GM10266 (cell line): ENCODE measurements around the gene TMPRSS13.

Experiments used
- DNase-seq: peaks from one replicate; pipeline ENCODE4 v3.0.0; 2012; ENCODE audit errors: extremely low spot score
- CTCF ChIP-seq: IDR thresholded peaks from 2 replicates; pipeline ENCODE4 v1.5.1; 2012; ENCODE audit warnings: mild to moderate bottlenecking, low read depth; ENCODE audit not compliant: control insufficient read depth, insufficient read depth; ENCODE audit errors: missing control alignments

Gene TMPRSS13

GRCh38 chr11:117878314-117878938, 50.8 kb downstream of the TMPRSS13 start:
- TF ChIP-seq CTCF, result no peak

DNA sequence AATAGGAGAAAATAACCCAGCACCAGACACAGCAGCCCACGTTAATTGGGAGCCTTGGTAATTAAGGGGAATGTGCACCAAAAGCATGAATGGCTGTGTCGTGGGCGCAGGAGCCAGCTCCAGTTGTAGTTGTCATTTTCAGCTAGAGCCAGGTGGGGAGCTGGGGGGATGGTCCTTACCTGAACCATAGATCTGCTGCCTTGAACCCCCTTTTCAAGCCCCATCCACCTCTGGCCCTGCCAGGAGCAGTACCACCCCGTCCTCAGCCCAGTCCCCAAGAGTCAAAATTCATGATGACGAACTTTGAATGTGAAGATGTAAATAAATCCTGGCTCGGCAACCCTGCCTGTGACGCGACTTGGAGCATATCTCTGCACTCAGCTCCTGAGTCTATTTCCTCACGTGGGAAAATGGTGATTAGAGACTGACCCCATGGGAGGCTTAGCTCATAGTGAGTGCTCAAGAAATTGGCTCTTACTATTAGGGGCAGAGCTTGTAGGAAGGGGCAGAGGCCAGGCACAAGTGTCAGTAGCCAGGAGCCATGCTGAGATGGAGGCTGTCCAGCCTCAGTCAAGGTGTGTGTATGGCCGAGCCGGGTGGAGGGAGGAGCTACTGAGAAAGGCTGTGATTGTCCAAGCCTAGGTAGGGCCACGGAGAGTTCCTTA, 52.0 kb downstream of the TMPRSS13 start:
- no peak for DNase-seq

More at GRCh38 chr11:117878314-117878938, 50.8 kb downstream of the TMPRSS13 start:
- no peak for DNase-seq

GRCh38 chr11:117876341-117877119, 52.7 kb downstream of the TMPRSS13 start, which contains the start of gene FXYD6:
Gene FXYD6, minus strand, starts transcription at chr11:117876658. Its CDS starts 33,882 bp downstream, at chr11:117842776.
- no peak for TF ChIP-seq CTCF
- DNase-seq, result no peak

More for the DNA sequence above, 52.0 kb downstream of the TMPRSS13 start:
- TF ChIP-seq CTCF, result no peak

DNA sequence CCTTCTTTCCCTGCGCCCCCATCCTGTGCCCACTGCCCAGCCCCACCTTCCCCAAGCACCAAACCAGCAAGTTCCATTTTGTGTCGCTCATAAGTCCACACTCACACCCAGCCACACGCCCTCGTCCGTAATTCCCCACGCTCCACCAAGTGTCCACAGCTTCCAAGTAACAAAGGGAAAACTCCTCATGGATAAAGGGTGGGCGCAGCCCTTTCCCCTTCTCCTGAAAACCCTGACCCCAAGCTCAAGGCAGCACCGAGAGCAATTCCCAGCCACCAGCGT, 53.2 kb downstream of the TMPRSS13 start:
- TF ChIP-seq CTCF, result no peak
- no peak for DNase-seq

GRCh38 chr11:117875382-117876058, 53.7 kb downstream of the TMPRSS13 start:
- no peak for DNase-seq
- no peak for TF ChIP-seq CTCF

- DNase-seq, result no peak
Observed at GRCh38 chr11:117874910-117875381, 54.3 kb downstream of the TMPRSS13 start.

More at GRCh38 chr11:117874910-117875381, 54.3 kb downstream of the TMPRSS13 start:
- no peak for TF ChIP-seq CTCF
